Testis (tissue), 3 donors: ENCODE data around the gene ITPRID1. TPM values are rescaled to one million over a fixed set of nuclear protein-coding genes. Genes with fewer than 3 reads are reported as not detected.

Experiments
- DNase-seq: peaks from one replicate; pipeline ENCODE4 v3.0.0-alpha.2; 2019
- H3K27ac ChIP-seq, 2 donors: fragments of 200-600 bp; sonication (generic); one replicate each; pipeline ENCODE4 v1.5.1; 2019
- H3K27me3 ChIP-seq: fragments of 200-600 bp; sonication (generic); one replicate; pipeline ENCODE4 v1.5.1; 2019
- H3K36me3 ChIP-seq: fragments of 200-600 bp; sonication (generic); one replicate; pipeline ENCODE4 v1.5.1; 2017; ENCODE audit warnings: low read depth; ENCODE audit errors: missing control alignments
- H3K4me1 ChIP-seq: fragments of 200-600 bp; sonication (generic); one replicate; pipeline ENCODE4 v1.5.1; 2019
- H3K4me3 ChIP-seq, 2 donors: fragments of 200-600 bp; sonication (generic); one replicate each; pipeline ENCODE4 v1.5.1; 2017 to 2019
- H3K9me3 ChIP-seq: fragments of 200-600 bp; sonication (generic); one replicate; pipeline ENCODE4 v1.5.1; 2017
- POLR2A ChIP-seq: fragments of 450-650 bp; IDR thresholded peaks from one replicate; pipeline ENCODE4 v1.6.1; 2017; ENCODE audit warnings: antibody characterized with exemption, mild to moderate bottlenecking, moderate library complexity
- WGBS, 2 donors: methylation state at CpG; one replicate each; pipeline ENCODE4 v1.1.5; 2018; 5-methylcytosine and 5-hydroxymethylcytosine counted together
- intact Hi-C: fragments of 100-400 bp; cut with DNase I; formaldehyde crosslinking; loops from one replicate; pipeline ENCODE4 v1.15.1; 2023; ENCODE audit warnings: low total_unique reads
- polyA plus RNA-seq: library from polyadenylated mRNA; stranded (reverse); fragments of 350-450 nt; fragmentation: Illumina TruSeq; extraction: RNeasy Lipid Tissue Mini Kit (QIAGEN cat#74804); gene quantifications from one replicate; pipeline ENCODE4 v1.2.3, GENCODE V29; 2014; ENCODE audit warnings: low read depth, low replicate concordance; ENCODE audit not compliant: insufficient read depth
- total RNA-seq, 2 donors: library from RNA; depleted of rRNA; stranded (reverse); fragments of >200 nt; gene quantifications; one replicate each; pipeline ENCODE4 v1.2.3, GENCODE V29; 2016
- TF ChIP-seq, protein P1 (sequence below), 3 experiments: fragments of 450-650 bp in 2 of 3; fragments of 200-600 bp in 1 of 3; sonication (generic) in 1 of 3; IDR thresholded peaks; one replicate each; pipeline ENCODE4 v1.5.1; 2016 to 2019; ENCODE audit warnings: antibody characterized with exemption in 3 of 3, mild to moderate bottlenecking in 2 of 3, moderate library complexity in 1 of 3

The ITPRID1 gene
- total and polyA plus RNA-seq, 3 donors from 2014 or later: 1.6 to 2.3 (median 2.1) TPM

DNA sequence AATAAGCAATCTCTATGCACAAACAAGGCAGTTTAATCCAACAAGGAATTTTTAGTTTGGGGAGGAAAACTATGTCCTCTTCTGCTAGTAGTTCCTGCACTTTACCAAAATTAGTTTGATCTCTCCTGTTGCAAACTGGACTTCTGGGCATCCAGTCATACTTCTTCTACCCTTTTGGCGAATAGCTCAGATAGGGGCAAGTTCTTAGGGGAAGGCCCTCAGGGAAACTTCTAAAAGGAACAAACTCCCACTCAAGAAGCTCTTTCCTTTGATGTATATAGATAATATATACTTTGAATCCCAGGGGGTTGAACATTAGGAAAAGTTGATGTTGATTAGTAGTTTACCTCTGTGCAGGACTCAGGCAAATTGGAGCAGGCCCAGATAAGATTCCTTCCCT is 151.7 kb downstream of the ITPRID1 start:
- TF ChIP-seq, protein P1, sequence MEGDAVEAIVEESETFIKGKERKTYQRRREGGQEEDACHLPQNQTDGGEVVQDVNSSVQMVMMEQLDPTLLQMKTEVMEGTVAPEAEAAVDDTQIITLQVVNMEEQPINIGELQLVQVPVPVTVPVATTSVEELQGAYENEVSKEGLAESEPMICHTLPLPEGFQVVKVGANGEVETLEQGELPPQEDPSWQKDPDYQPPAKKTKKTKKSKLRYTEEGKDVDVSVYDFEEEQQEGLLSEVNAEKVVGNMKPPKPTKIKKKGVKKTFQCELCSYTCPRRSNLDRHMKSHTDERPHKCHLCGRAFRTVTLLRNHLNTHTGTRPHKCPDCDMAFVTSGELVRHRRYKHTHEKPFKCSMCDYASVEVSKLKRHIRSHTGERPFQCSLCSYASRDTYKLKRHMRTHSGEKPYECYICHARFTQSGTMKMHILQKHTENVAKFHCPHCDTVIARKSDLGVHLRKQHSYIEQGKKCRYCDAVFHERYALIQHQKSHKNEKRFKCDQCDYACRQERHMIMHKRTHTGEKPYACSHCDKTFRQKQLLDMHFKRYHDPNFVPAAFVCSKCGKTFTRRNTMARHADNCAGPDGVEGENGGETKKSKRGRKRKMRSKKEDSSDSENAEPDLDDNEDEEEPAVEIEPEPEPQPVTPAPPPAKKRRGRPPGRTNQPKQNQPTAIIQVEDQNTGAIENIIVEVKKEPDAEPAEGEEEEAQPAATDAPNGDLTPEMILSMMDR (IDR thresholded peaks at IDR 0.05): no peak
- no peak for TF ChIP-seq POLR2A
- no peak overlapping the region for H3K4me3 ChIP-seq
- intact Hi-C loops: no loop called here

GRCh38 chr7:31669461-31669860 is 155.6 kb downstream of the ITPRID1 start:
- no peaks in the 10 kb centered on the region for H3K4me1 ChIP-seq
- no peak for TF ChIP-seq POLR2A
- TF ChIP-seq, protein P1 (IDR thresholded peaks at IDR 0.05): no peak
- no peak overlapping the region for H3K27ac ChIP-seq
- no peaks in the 10 kb centered on the region for H3K9me3 ChIP-seq
- no peaks in the 10 kb centered on the region for H3K36me3 ChIP-seq
- DNase-seq: no peak
- intact Hi-C loops: no loop called here
- no peak overlapping the region for H3K4me3 ChIP-seq
- no peaks in the 10 kb centered on the region for H3K27me3 ChIP-seq

More for the DNA sequence above, 151.7 kb downstream of the ITPRID1 start:
- no peak overlapping the region for H3K27ac ChIP-seq
- H3K27me3 ChIP-seq: no peaks in the 10 kb centered on the region
- 55 to 75% methylated on average over 1 of the region's 1 CpG for WGBS, 2 donors
- no peaks in the 10 kb centered on the region for H3K9me3 ChIP-seq
- no peaks in the 10 kb centered on the region for H3K4me1 ChIP-seq
- no peaks in the 10 kb centered on the region for H3K36me3 ChIP-seq
- DNase-seq: no peak

DNA sequence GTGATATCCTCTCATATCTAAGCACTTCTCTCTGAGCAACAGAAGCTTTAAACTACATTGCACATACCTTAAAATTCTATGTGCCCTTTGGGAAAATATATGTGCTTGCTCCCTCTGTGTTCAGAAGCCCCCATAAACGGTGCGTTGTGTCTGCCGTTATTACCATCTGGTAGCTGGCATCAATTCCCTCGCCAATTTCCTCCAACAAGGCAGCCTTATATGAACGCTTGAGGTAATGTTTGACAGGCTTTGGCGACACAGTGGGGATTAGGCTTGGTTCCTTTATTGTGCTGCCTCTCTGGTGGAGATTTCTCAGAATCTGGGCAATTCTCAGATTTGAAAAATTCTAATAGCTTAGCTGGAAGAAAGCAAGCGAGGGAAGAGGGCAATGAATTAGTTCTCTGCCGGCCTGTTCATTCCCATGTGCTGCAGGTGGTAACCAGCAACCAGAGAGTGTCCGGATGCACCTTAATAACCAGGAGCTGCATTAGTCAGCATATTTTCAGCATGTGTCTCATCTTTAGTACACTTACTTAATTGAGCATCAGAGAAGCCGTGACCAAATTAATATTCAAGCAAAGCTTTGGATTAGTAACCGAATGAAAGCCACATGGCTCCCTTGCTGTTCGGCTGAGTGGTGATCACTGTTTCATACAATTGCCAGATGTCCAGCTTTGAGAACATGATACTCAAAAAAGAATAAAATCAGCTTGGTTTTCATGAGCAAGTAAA is 165.8 kb downstream of the ITPRID1 start:
- H3K9me3 ChIP-seq: no peaks in the 10 kb centered on the region
- WGBS, 2 donors: 87 to 95% methylated on average over 12 of the region's 12 CpGs
- no peak for DNase-seq
- H3K36me3 ChIP-seq: no peaks in the 10 kb centered on the region
- H3K4me1 ChIP-seq: no peaks in the 10 kb centered on the region
- H3K27me3 ChIP-seq: no peaks in the 10 kb centered on the region
- H3K4me3 ChIP-seq: no peak overlapping the region
- no peak for TF ChIP-seq POLR2A
- TF ChIP-seq, protein P1 (IDR thresholded peaks at IDR 0.05): no peak
- H3K27ac ChIP-seq: no peak overlapping the region
- intact Hi-C loops: no loop called here

GRCh38 chr7:31683445-31684225 is 169.7 kb downstream of the ITPRID1 start:
- no peaks in the 10 kb centered on the region for H3K36me3 ChIP-seq
- no peak for DNase-seq
- 53 to 59% methylated on average over 5 of the region's 5 CpGs for WGBS, 2 donors
- H3K9me3 ChIP-seq: no peaks in the 10 kb centered on the region
- H3K27me3 ChIP-seq: no peaks in the 10 kb centered on the region
- no peaks in the 10 kb centered on the region for H3K4me1 ChIP-seq
- intact Hi-C loops: no loop called here
- no peak for TF ChIP-seq POLR2A
- TF ChIP-seq, protein P1 (IDR thresholded peaks at IDR 0.05): no peak
- no peak overlapping the region for H3K4me3 ChIP-seq
- H3K27ac ChIP-seq: no peak overlapping the region
